Left ventricle myocardium inferior (tissue), 1 donor: ENCODE data around the gene F3. TPM values are rescaled to one million over a fixed set of nuclear protein-coding genes. Genes with fewer than 3 reads are reported as not detected.
A peak's percentile ranks its signal among the peaks of the same experiment; 100 is the strongest.

ENCODE experiments used
- DNase-seq: peaks from one replicate; pipeline ENCODE4 v3.0.0-alpha.2; 2020
- H3K27ac ChIP-seq: fragments of 200-600 bp; replicated peaks from 2 replicates; pipeline ENCODE4 v1.8.0; 2021
- H3K27me3 ChIP-seq: fragments of 200-600 bp; 2 replicates; pipeline ENCODE4 v1.8.0; 2021; ENCODE audit warnings: low read depth
- H3K36me3 ChIP-seq: fragments of 200-600 bp; 2 replicates; pipeline ENCODE4 v1.8.0; 2021
- H3K4me1 ChIP-seq: fragments of 200-600 bp; 2 replicates; pipeline ENCODE4 v1.8.0; 2021
- H3K4me3 ChIP-seq: fragments of 200-600 bp; 2 replicates; pipeline ENCODE4 v1.8.0; 2021; ENCODE audit warnings: mild to moderate bottlenecking, moderate library complexity
- H3K9me3 ChIP-seq: fragments of 200-600 bp; replicated peaks from 2 replicates; pipeline ENCODE4 v1.8.0; 2021
- CTCF ChIP-seq: fragments of 200-600 bp; IDR thresholded peaks from 2 replicates; pipeline ENCODE4 v1.8.0; 2021; ENCODE audit warnings: antibody characterized with exemption, mild to moderate bottlenecking, borderline replicate concordance
- intact Hi-C: fragments of 100-400 bp; cut with micrococcal nuclease; formaldehyde crosslinking; loops from one replicate; pipeline ENCODE4 v1.11.0; 2022
- total RNA-seq: library from RNA; stranded (reverse); fragmentation: NEBNext Ultra II Directional; extraction: Animal tissue kit (Norgen Biotek cat#: 25700); gene quantifications from one replicate; pipeline ENCODE4 v1.2.1, GENCODE V29; 2021
- donor health status: DM: no; HTN: yes; CAD: no; lungs with severe emphysema.

Gene F3
- total RNA-seq, 1 donor from 2014 or later: 50.8 TPM

- Histone ChIP-seq H3K27ac (peak overlapping the region; percentile 90), H3K4me3 (peak overlapping the region; percentile 79), H3K27me3 (peaks cover 20% of the 10 kb centered on the region), H3K9me3 (no peaks in the 10 kb centered on the region), H3K4me1 (peaks cover 51% of the 10 kb centered on the region), H3K36me3 (no peaks in the 10 kb centered on the region)
- intact Hi-C loops: no loop called here
- TF ChIP-seq CTCF: no peak
- DNase-seq: no peak
Measured at GRCh38 chr1:94543001-94543400, 1.4 kb upstream of the F3 start.

GRCh38 chr1:94542088-94542870 lies 720 bp upstream of the F3 start:
- no peaks in the 10 kb centered on the region for H3K36me3 ChIP-seq
- peak; percentile 61 for DNase-seq
- TF ChIP-seq CTCF: no peak
- no peaks in the 10 kb centered on the region for H3K9me3 ChIP-seq
- H3K4me1 ChIP-seq: peaks cover 58% of the 10 kb centered on the region
- H3K4me3 ChIP-seq: peak overlapping the region; percentile 79
- H3K27ac ChIP-seq: peak overlapping the region; percentile 90
- intact Hi-C loops: no loop called here
- H3K27me3 ChIP-seq: peaks cover 20% of the 10 kb centered on the region

- peaks cover 74% of the 10 kb centered on the region for H3K4me1 ChIP-seq
- no peak for TF ChIP-seq CTCF
- peaks cover 20% of the 10 kb centered on the region for H3K27me3 ChIP-seq
- peak overlapping the region; percentile 79 for H3K4me3 ChIP-seq
- H3K27ac ChIP-seq: peak overlapping the region; percentile 90
- no peaks in the 10 kb centered on the region for H3K36me3 ChIP-seq
- intact Hi-C loops: no loop called here
- H3K9me3 ChIP-seq: no peaks in the 10 kb centered on the region
- no peak for DNase-seq
Measured at GRCh38 chr1:94540440-94541245, 916 bp downstream of the F3 start.

GRCh38 chr1:94539496-94539895 lies 2.1 kb downstream of the F3 start:
- peak; percentile 31 for DNase-seq
- Histone ChIP-seq H3K4me1 (peaks cover 77% of the 10 kb centered on the region), H3K27me3 (peaks cover 20% of the 10 kb centered on the region), H3K9me3 (no peaks in the 10 kb centered on the region), H3K27ac (peak overlapping the region; percentile 90), H3K36me3 (peaks cover 4% of the 10 kb centered on the region), H3K4me3 (peak overlapping the region; percentile 79)
- no peak for TF ChIP-seq CTCF
- intact Hi-C loops: no loop called here

- peak; percentile 9 for TF ChIP-seq CTCF
- H3K36me3 ChIP-seq: peaks cover 12% of the 10 kb centered on the region
- peaks cover 17% of the 10 kb centered on the region for H3K27me3 ChIP-seq
- H3K4me1 ChIP-seq: peaks cover 70% of the 10 kb centered on the region
- H3K27ac ChIP-seq: peak overlapping the region; percentile 90
- intact Hi-C loops: no loop called here
- no peaks in the 10 kb centered on the region for H3K9me3 ChIP-seq
- DNase-seq: no peak
- H3K4me3 ChIP-seq: peak overlapping the region; percentile 79
Measured at GRCh38 chr1:94538243-94538827, 3.2 kb downstream of the F3 start.
